GM18951 (cell line): Measurements from ENCODE around the gene TNNC1.

Experiments used
- POLR2A ChIP-seq: IDR thresholded peaks from 4 replicates; pipeline ENCODE4 v1.6.1; 2011; ENCODE audit warnings: mild to moderate bottlenecking; ENCODE audit not compliant: insufficient read length, insufficient read depth; ENCODE audit errors: extremely low read depth
- in situ Hi-C: fragments of 300-500 bp; cut with MboI; formaldehyde crosslinking; loops from one replicate; pipeline ENCODE4 v1.12.0; 2022; ENCODE audit warnings: low sequenced_read_pairs, mixed read lengths, inconsistent platforms; ENCODE audit not compliant: unreplicated experiment

Gene TNNC1

GRCh38 chr3:52453496-52454249 is at the start of gene TNNC1:
TNNC1 (minus strand) TSS chr3:52454041; CDS start chr3:52454015, 26 bp downstream.
- in situ Hi-C loops, result no loop called here
- TF ChIP-seq POLR2A, result no peak

GRCh38 chr3:52502808-52503350 is 49.0 kb upstream of the TNNC1 start:
- TF ChIP-seq POLR2A, result no peak
- in situ Hi-C loops, result no loop called here

- TF ChIP-seq POLR2A, result no peak
- in situ Hi-C loops, result no loop called here
Measured at GRCh38 chr3:52502001-52502400, 48.2 kb upstream of the TNNC1 start.

GRCh38 chr3:52501046-52501445 is 47.2 kb upstream of the TNNC1 start:
- in situ Hi-C loops, result no loop called here
- no peak for TF ChIP-seq POLR2A

DNA sequence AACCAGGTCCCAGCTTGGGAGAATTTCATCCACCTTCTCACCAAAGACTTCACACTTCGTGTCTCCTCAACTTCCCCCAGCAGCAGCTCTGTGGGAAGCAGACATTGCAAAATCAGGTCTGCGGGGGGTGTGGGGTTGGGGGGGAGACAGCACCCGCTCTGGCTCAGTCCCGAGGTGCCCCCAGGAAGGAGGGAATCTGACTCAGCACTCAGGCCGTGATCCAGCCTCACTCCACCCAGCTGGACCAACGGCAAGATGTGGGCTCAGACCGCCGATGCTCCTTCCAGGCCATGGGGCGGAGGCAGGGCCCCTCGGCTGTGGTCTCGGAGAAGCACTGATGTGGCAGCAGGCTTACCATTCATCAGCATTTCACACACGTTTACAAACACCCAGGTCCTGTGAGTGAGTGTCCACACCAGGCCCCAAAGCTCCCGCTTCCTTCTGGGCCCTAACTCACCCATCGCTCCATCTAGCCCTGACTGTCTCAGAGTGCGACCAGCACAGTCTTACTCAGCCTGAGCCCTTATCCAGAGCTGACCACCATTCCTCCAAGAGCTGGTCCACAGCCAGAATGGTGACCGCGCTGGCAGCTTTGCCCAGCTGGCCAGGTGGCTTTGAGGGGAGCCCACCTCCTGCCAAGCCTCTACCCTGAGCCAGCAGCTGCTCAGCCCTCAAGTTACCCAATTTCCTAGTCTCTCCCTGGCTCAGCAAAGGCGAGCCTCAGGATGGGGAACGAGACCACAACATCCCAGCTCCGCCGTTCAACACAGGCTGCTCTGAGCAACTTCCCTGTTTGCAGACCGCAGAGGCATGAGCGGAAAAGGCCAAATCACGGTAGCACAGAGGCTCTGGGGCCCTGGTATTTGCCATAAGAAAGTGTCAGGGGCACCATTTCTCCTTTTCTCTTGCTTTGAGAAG is 44.6 kb upstream of the TNNC1 start:
- in situ Hi-C loops, result no loop called here
- no peak for TF ChIP-seq POLR2A

DNA sequence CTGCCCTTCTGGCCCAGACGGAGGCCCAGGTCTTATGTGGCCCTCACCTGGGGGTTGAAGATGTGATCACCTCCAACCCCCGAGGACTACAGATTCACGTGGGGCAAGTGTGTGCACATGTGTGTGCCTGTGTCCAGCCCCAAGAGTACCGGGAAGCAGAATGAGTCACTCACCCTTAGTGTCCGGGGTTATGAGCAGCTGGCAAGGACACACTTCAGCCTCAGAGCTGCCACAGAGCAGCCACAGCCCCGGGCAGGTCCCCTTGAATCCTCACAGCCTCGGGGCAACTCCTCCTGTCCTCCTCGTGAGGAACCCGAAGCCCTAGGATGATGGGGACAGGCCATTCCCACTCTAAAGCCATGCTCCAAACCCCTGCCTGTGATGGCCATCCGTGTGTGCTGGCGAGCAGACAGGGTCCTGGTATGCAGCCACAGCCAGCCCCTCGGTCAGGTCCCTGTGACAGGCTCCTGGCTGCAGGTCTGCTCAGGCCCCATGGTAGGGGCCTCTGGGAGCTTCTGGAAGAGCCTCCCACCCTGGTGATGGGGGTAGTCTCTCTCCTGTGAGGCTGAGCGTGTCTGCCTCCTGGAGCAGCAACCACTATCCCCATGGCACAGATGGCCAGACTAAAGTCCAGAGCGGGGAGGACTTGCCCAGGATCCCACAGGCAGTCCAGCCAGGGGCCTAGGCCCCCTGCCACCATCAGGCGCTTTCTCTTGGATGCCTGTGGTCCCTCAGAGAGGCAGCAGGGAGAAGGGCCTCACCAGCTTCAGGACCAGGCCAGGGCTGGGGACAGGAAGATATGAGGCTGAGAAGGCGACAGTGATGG is 42.1 kb upstream of the TNNC1 start:
- TF ChIP-seq POLR2A, result no peak
- in situ Hi-C loops, result no loop called here

- no peak for TF ChIP-seq POLR2A
- in situ Hi-C loops, result no loop called here
Measured at GRCh38 chr3:52494886-52495495, 41.1 kb upstream of the TNNC1 start, which contains the start of gene STAB1. STAB1 (plus strand) TSS chr3:52495338; CDS start chr3:52495414, 76 bp downstream.

DNA sequence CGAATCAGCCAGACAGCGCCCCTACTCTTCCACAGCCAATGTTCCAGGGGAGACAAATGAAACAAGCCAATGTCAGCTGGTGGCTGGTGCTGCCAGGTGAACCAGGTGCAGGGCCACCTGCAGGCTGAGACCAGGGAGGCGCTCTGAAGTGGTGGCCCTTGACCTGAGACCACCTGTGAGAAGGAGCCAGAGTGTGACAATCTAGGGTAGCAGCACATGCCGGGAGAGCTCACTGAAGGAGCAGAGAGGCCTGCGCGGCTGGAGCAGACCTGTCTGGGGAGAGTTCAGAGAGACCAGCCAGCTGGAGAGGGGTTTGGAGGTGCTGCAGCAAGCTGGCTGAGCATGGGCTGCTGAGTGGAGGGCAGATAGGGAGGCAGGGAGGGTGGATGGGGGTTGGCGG is 40.6 kb upstream of the TNNC1 start:
- no peak for TF ChIP-seq POLR2A
- in situ Hi-C loops, result no loop called here

- in situ Hi-C loops, result no loop called here
Measured at GRCh38 chr3:52493232-52494017, 39.6 kb upstream of the TNNC1 start.

GRCh38 chr3:52492059-52492458 is 38.2 kb upstream of the TNNC1 start:
- TF ChIP-seq POLR2A, result no peak
- in situ Hi-C loops, result no loop called here

More at GRCh38 chr3:52493232-52494017, 39.6 kb upstream of the TNNC1 start:
- TF ChIP-seq POLR2A, result no peak

DNA sequence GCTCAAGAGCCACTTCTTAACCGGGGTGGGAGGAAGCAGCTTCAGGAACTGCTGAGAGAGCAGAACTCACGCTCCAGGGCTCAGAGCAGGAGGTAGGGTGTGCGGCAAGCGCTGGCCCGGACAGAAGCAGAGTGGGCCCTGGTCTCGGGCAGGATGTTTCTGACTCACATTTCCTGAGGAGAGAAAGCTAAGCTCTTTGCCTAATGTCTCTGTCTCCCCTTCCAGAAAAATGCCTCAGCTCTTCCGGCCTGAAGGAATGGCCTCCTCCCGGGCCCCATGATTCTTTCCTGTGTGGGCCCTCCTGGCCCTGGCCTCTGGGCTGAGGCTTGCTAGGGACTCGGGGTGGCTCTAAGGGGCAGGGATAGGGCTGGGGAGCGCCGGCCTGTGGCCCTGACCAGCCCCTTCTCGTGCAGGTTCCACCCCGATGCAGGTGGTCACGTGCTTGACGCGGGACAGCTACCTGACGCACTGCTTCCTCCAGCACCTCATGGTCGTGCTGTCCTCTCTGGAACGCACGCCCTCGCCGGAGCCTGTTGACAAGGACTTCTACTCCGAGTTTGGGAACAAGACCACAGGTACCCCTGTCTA is 37.2 kb upstream of the TNNC1 start:
- in situ Hi-C loops, result no loop called here
- no peak for TF ChIP-seq POLR2A
